ENCODE data around the gene PRR13.

The PRR13 gene

GRCh38 chr12:53461059-53461458 is 19.5 kb downstream of the PRR13 start:
- Histone ChIP-seq H3K27me3 (ENCODE audit: insufficient read depth, insufficient read length) (no peaks in the 10 kb centered on the region), H3K9ac (ENCODE audit: insufficient read length, low read depth) (no peak overlapping the region), H3K36me3 (ENCODE audit: insufficient read depth, insufficient read length, low read length) (peaks cover 98% of the 10 kb centered on the region), H3K4me3 (ENCODE audit: insufficient read length, low read depth) (no peak overlapping the region), H3K4me1 (ENCODE audit: insufficient read depth, insufficient read length) (peaks cover 3% of the 10 kb centered on the region), H3K9me3 (ENCODE audit: insufficient read depth, low read length) (no peaks in the 10 kb centered on the region)
- DNase-seq (ENCODE audit: low read depth, low spot score), result no peak
- no peak for TF ChIP-seq SUZ12 (IDR thresholded peaks at IDR 0.05; ENCODE audit: extremely low read depth, insufficient read depth, insufficient read length)
- TF ChIP-seq ZNF274 (IDR thresholded peaks at IDR 0.05; ENCODE audit: low read depth, low read length), result no peak
- TF ChIP-seq YY1 (IDR thresholded peaks at IDR 0.05; ENCODE audit: insufficient read depth, insufficient read length), result no peak

GRCh38 chr12:53461591-53461990 is 20.1 kb downstream of the PRR13 start:
- H3K9ac ChIP-seq (ENCODE audit: insufficient read length, low read depth), result no peak overlapping the region
- H3K9me3 ChIP-seq (ENCODE audit: insufficient read depth, low read length), result no peaks in the 10 kb centered on the region
- H3K36me3 ChIP-seq (ENCODE audit: insufficient read depth, insufficient read length, low read length), result peaks cover 98% of the 10 kb centered on the region
- no peak for DNase-seq (ENCODE audit: low read depth, low spot score)
- no peak overlapping the region for H3K4me3 ChIP-seq (ENCODE audit: insufficient read length, low read depth)
- H3K27me3 ChIP-seq (ENCODE audit: insufficient read depth, insufficient read length), result no peaks in the 10 kb centered on the region
- no peak for TF ChIP-seq SUZ12 (IDR thresholded peaks at IDR 0.05; ENCODE audit: extremely low read depth, insufficient read depth, insufficient read length)
- no peak for TF ChIP-seq ZNF274 (IDR thresholded peaks at IDR 0.05; ENCODE audit: low read depth, low read length)
- peaks cover 3% of the 10 kb centered on the region for H3K4me1 ChIP-seq (ENCODE audit: insufficient read depth, insufficient read length)

- no peak overlapping the region for H3K4me3 ChIP-seq (ENCODE audit: insufficient read length, low read depth)
- TF ChIP-seq SUZ12 (IDR thresholded peaks at IDR 0.05; ENCODE audit: extremely low read depth, insufficient read depth, insufficient read length) (no peak), ZNF274 (IDR thresholded peaks at IDR 0.05; ENCODE audit: low read depth, low read length) (no peak), YY1 (IDR thresholded peaks at IDR 0.05; ENCODE audit: insufficient read depth, insufficient read length) (no peak)
- peaks cover 98% of the 10 kb centered on the region for H3K36me3 ChIP-seq (ENCODE audit: insufficient read depth, insufficient read length, low read length)
- no peaks in the 10 kb centered on the region for H3K27me3 ChIP-seq (ENCODE audit: insufficient read depth, insufficient read length)
- no peaks in the 10 kb centered on the region for H3K9me3 ChIP-seq (ENCODE audit: insufficient read depth, low read length)
- DNase-seq (ENCODE audit: low read depth, low spot score), result no peak
- peaks cover 5% of the 10 kb centered on the region for H3K4me1 ChIP-seq (ENCODE audit: insufficient read depth, insufficient read length)
- no peak overlapping the region for H3K9ac ChIP-seq (ENCODE audit: insufficient read length, low read depth)
These were observed 21.4 kb downstream of the PRR13 start for GRCh38 chr12:53462935-53463334.

GRCh38 chr12:53463802-53464560 is 22.4 kb downstream of the PRR13 start:
- Histone ChIP-seq H3K4me3 (ENCODE audit: insufficient read length, low read depth) (no peak overlapping the region), H3K36me3 (ENCODE audit: insufficient read depth, insufficient read length, low read length) (peaks cover 99% of the 10 kb centered on the region)

GRCh38 chr12:53464685-53465418 is 23.3 kb downstream of the PRR13 start:
- Histone ChIP-seq H3K36me3 (ENCODE audit: insufficient read depth, insufficient read length, low read length) (peaks cover 99% of the 10 kb centered on the region), H3K27me3 (ENCODE audit: insufficient read depth, insufficient read length) (no peaks in the 10 kb centered on the region), H3K4me1 (ENCODE audit: insufficient read depth, insufficient read length) (peaks cover 5% of the 10 kb centered on the region), H3K9me3 (ENCODE audit: insufficient read depth, low read length) (no peaks in the 10 kb centered on the region), H3K9ac (ENCODE audit: insufficient read length, low read depth) (no peak overlapping the region), H3K4me3 (ENCODE audit: insufficient read length, low read depth) (no peak overlapping the region)
- TF ChIP-seq ZNF274 (IDR thresholded peaks at IDR 0.05; ENCODE audit: low read depth, low read length), result no peak
- TF ChIP-seq SUZ12 (IDR thresholded peaks at IDR 0.05; ENCODE audit: extremely low read depth, insufficient read depth, insufficient read length), result no peak
- TF ChIP-seq YY1 (IDR thresholded peaks at IDR 0.05; ENCODE audit: insufficient read depth, insufficient read length), result no peak
- no peak for DNase-seq (ENCODE audit: low read depth, low spot score)

More at GRCh38 chr12:53463802-53464560, 22.4 kb downstream of the PRR13 start:
- H3K9ac ChIP-seq (ENCODE audit: insufficient read length, low read depth), result no peak overlapping the region
- H3K4me1 ChIP-seq (ENCODE audit: insufficient read depth, insufficient read length), result peaks cover 5% of the 10 kb centered on the region
- no peaks in the 10 kb centered on the region for H3K27me3 ChIP-seq (ENCODE audit: insufficient read depth, insufficient read length)
- no peaks in the 10 kb centered on the region for H3K9me3 ChIP-seq (ENCODE audit: insufficient read depth, low read length)
- no peak for DNase-seq (ENCODE audit: low read depth, low spot score)
- TF ChIP-seq YY1 (IDR thresholded peaks at IDR 0.05; ENCODE audit: insufficient read depth, insufficient read length) (no peak), SUZ12 (IDR thresholded peaks at IDR 0.05; ENCODE audit: extremely low read depth, insufficient read depth, insufficient read length) (no peak), ZNF274 (IDR thresholded peaks at IDR 0.05; ENCODE audit: low read depth, low read length) (no peak)

- Histone ChIP-seq H3K4me1 (ENCODE audit: insufficient read depth, insufficient read length) (peaks cover 7% of the 10 kb centered on the region), H3K4me3 (ENCODE audit: insufficient read length, low read depth) (no peak overlapping the region), H3K27me3 (ENCODE audit: insufficient read depth, insufficient read length) (no peaks in the 10 kb centered on the region), H3K36me3 (ENCODE audit: insufficient read depth, insufficient read length, low read length) (peaks cover 99% of the 10 kb centered on the region), H3K9me3 (ENCODE audit: insufficient read depth, low read length) (no peaks in the 10 kb centered on the region), H3K9ac (ENCODE audit: insufficient read length, low read depth) (no peak overlapping the region)
- no peak for TF ChIP-seq YY1 (IDR thresholded peaks at IDR 0.05; ENCODE audit: insufficient read depth, insufficient read length)
- DNase-seq (ENCODE audit: low read depth, low spot score), result no peak
These were observed 24.1 kb downstream of the PRR13 start for GRCh38 chr12:53465679-53466078.

- Histone ChIP-seq H3K9ac (ENCODE audit: insufficient read length, low read depth) (no peak overlapping the region), H3K9me3 (ENCODE audit: insufficient read depth, low read length) (no peaks in the 10 kb centered on the region), H3K4me1 (ENCODE audit: insufficient read depth, insufficient read length) (peaks cover 7% of the 10 kb centered on the region), H3K27me3 (ENCODE audit: insufficient read depth, insufficient read length) (no peaks in the 10 kb centered on the region), H3K4me3 (ENCODE audit: insufficient read length, low read depth) (no peak overlapping the region), H3K36me3 (ENCODE audit: insufficient read depth, insufficient read length, low read length) (peaks cover 97% of the 10 kb centered on the region)
- no peak for DNase-seq (ENCODE audit: low read depth, low spot score)
- TF ChIP-seq ZNF274 (IDR thresholded peaks at IDR 0.05; ENCODE audit: low read depth, low read length) (no peak), SUZ12 (IDR thresholded peaks at IDR 0.05; ENCODE audit: extremely low read depth, insufficient read depth, insufficient read length) (no peak), YY1 (IDR thresholded peaks at IDR 0.05; ENCODE audit: insufficient read depth, insufficient read length) (no peak)
These were observed 25.1 kb downstream of the PRR13 start for GRCh38 chr12:53466640-53467039.
